ENCODE results near the gene GALNTL6. TPM values are rescaled to one million over a fixed set of nuclear protein-coding genes. Genes with fewer than 3 reads are reported as not detected.

GALNTL6 gene
- total RNA-seq, 1 donor from 2014 or later, result 0.13 TPM

GRCh38 chr4:172514011-172514410 lies 700.8 kb downstream of the GALNTL6 start:
- Histone ChIP-seq H3K36me3 (ENCODE audit: control insufficient read depth, insufficient read depth, low read length) (no peaks in the 10 kb centered on the region), H3K27me3 (ENCODE audit: control insufficient read depth, insufficient read depth, low read length) (no peaks in the 10 kb centered on the region), H3K4me3 (ENCODE audit: low read depth, low read length) (no peak overlapping the region)
- no peak for TF ChIP-seq CTCF (IDR thresholded peaks at IDR 0.05; ENCODE audit: insufficient read depth, low read length, poor library complexity, severe bottlenecking)
- DNase-seq (ENCODE audit: low read depth), result no peak

- TF ChIP-seq CTCF (IDR thresholded peaks at IDR 0.05; ENCODE audit: insufficient read depth, low read length, poor library complexity, severe bottlenecking), result no peak
- Histone ChIP-seq H3K4me3 (ENCODE audit: low read depth, low read length) (no peak overlapping the region), H3K36me3 (ENCODE audit: control insufficient read depth, insufficient read depth, low read length) (no peaks in the 10 kb centered on the region), H3K27me3 (ENCODE audit: control insufficient read depth, insufficient read depth, low read length) (no peaks in the 10 kb centered on the region)
- DNase-seq (ENCODE audit: low read depth), result no peak
Observed at GRCh38 chr4:172514801-172515200, 701.6 kb downstream of the GALNTL6 start.

GRCh38 chr4:172515266-172515879 lies 702.2 kb downstream of the GALNTL6 start:
- Histone ChIP-seq H3K4me3 (ENCODE audit: low read depth, low read length) (no peak overlapping the region), H3K27me3 (ENCODE audit: control insufficient read depth, insufficient read depth, low read length) (no peaks in the 10 kb centered on the region), H3K36me3 (ENCODE audit: control insufficient read depth, insufficient read depth, low read length) (no peaks in the 10 kb centered on the region)
- TF ChIP-seq CTCF (IDR thresholded peaks at IDR 0.05; ENCODE audit: insufficient read depth, low read length, poor library complexity, severe bottlenecking), result no peak
- DNase-seq (ENCODE audit: low read depth), result no peak

- H3K36me3 ChIP-seq (ENCODE audit: control insufficient read depth, insufficient read depth, low read length), result no peaks in the 10 kb centered on the region
- TF ChIP-seq CTCF (IDR thresholded peaks at IDR 0.05; ENCODE audit: insufficient read depth, low read length, poor library complexity, severe bottlenecking), result no peak
- no peaks in the 10 kb centered on the region for H3K27me3 ChIP-seq (ENCODE audit: control insufficient read depth, insufficient read depth, low read length)
- no peak overlapping the region for H3K4me3 ChIP-seq (ENCODE audit: low read depth, low read length)
- no peak for DNase-seq (ENCODE audit: low read depth)
Observed at GRCh38 chr4:172517391-172517790, 704.2 kb downstream of the GALNTL6 start.

GRCh38 chr4:172521248-172521647 lies 708.0 kb downstream of the GALNTL6 start:
- no peak overlapping the region for H3K4me3 ChIP-seq (ENCODE audit: low read depth, low read length)
- TF ChIP-seq CTCF (IDR thresholded peaks at IDR 0.05; ENCODE audit: insufficient read depth, low read length, poor library complexity, severe bottlenecking), result no peak
- no peak for DNase-seq (ENCODE audit: low read depth)
- no peaks in the 10 kb centered on the region for H3K36me3 ChIP-seq (ENCODE audit: control insufficient read depth, insufficient read depth, low read length)
- H3K27me3 ChIP-seq (ENCODE audit: control insufficient read depth, insufficient read depth, low read length), result no peaks in the 10 kb centered on the region

GRCh38 chr4:172521680-172522079 lies 708.5 kb downstream of the GALNTL6 start:
- DNase-seq (ENCODE audit: low read depth), result no peak
- H3K36me3 ChIP-seq (ENCODE audit: control insufficient read depth, insufficient read depth, low read length), result no peaks in the 10 kb centered on the region
- no peak overlapping the region for H3K4me3 ChIP-seq (ENCODE audit: low read depth, low read length)
- no peak for TF ChIP-seq CTCF (IDR thresholded peaks at IDR 0.05; ENCODE audit: insufficient read depth, low read length, poor library complexity, severe bottlenecking)
- H3K27me3 ChIP-seq (ENCODE audit: control insufficient read depth, insufficient read depth, low read length), result no peaks in the 10 kb centered on the region

Measured in kidney epithelial cell (primary cell).